SJSA1 (cell line): ENCODE measurements around the gene ROBO4. TPM values are rescaled to one million over a fixed set of nuclear protein-coding genes. Genes with fewer than 3 reads are reported as not detected.

Experiments
- DNase-seq, 2 experiments: peaks; one replicate each; pipeline ENCODE4 v3.0.0-alpha.2; 2015 to 2020; ENCODE audit warnings: low spot score in 2 of 2, low read depth in 1 of 2
- H3K27ac ChIP-seq: fragments of 250-450 bp; sonication (Bioruptor Pico); 2 replicates; pipeline ENCODE4 v1.5.1; 2020; ENCODE audit warnings: mild to moderate bottlenecking, moderate library complexity
- H3K27me3 ChIP-seq: fragments of 250-450 bp; sonication (Bioruptor Pico); replicated peaks from 2 replicates; pipeline ENCODE4 v1.5.1; 2020; ENCODE audit warnings: mild to moderate bottlenecking, moderate library complexity
- H3K36me3 ChIP-seq: fragments of 250-450 bp; sonication (Bioruptor Pico); 2 replicates; pipeline ENCODE4 v1.5.1; 2020; ENCODE audit warnings: mild to moderate bottlenecking
- H3K4me1 ChIP-seq: fragments of 250-450 bp; sonication (Bioruptor Pico); replicated peaks from 2 replicates; pipeline ENCODE4 v1.6.1; 2021; ENCODE audit warnings: mild to moderate bottlenecking
- H3K4me3 ChIP-seq: fragments of 250-450 bp; sonication (Bioruptor Pico); 2 replicates; pipeline ENCODE4 v1.5.1; 2020; ENCODE audit warnings: mild to moderate bottlenecking
- H3K9me3 ChIP-seq: fragments of 250-450 bp; sonication (Bioruptor Pico); replicated peaks from 2 replicates; pipeline ENCODE4 v1.5.1; 2020; ENCODE audit warnings: mild to moderate bottlenecking
- total RNA-seq: library from RNA; depleted of rRNA; stranded (reverse); fragments of >200 nt; shearing (Covaris generic); gene quantifications from 2 replicates; pipeline ENCODE4 v1.2.3, GENCODE V29; 2014

ROBO4 gene
- total RNA-seq, 1 experiment from 2014 or later: 0.97 TPM

DNA sequence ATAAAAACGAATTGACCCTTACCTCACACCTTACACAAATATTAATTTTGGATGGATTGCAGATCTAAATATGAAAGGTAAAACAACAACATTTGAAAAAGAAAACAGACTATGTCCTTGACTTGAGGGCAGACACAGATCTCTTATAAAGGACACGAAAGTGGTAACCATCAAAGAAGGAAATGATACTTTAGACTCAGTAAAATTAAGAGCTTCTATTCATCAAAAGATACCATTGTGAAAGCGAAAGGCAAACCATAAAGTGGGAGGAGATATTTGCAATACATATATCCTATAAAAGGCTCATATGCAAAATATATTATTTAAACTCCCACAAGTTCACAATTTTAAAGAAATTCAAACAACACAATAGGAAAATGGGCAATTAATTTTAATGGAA, 33.1 kb upstream of the ROBO4 start:
- no peak for DNase-seq
- Histone ChIP-seq H3K4me1 (no peaks in the 10 kb centered on the region), H3K27me3 (no peaks in the 10 kb centered on the region), H3K27ac (no peak overlapping the region), H3K4me3 (no peak overlapping the region), H3K9me3 (no peaks in the 10 kb centered on the region), H3K36me3 (no peaks in the 10 kb centered on the region)

GRCh38 chr11:124928942-124929665, 31.4 kb upstream of the ROBO4 start:
- DNase-seq: no peak
- Histone ChIP-seq H3K27ac (no peak overlapping the region), H3K4me3 (no peak overlapping the region), H3K9me3 (no peaks in the 10 kb centered on the region), H3K36me3 (no peaks in the 10 kb centered on the region), H3K27me3 (no peaks in the 10 kb centered on the region), H3K4me1 (no peaks in the 10 kb centered on the region)

- no peaks in the 10 kb centered on the region for H3K27me3 ChIP-seq
Observed at GRCh38 chr11:124923296-124923695, 25.6 kb upstream of the ROBO4 start.

GRCh38 chr11:124922831-124923230, 25.2 kb upstream of the ROBO4 start:
- no peaks in the 10 kb centered on the region for H3K27me3 ChIP-seq
- no peak for DNase-seq
- no peak overlapping the region for H3K27ac ChIP-seq

More at GRCh38 chr11:124923296-124923695, 25.6 kb upstream of the ROBO4 start:
- Histone ChIP-seq H3K9me3 (no peaks in the 10 kb centered on the region), H3K27ac (no peak overlapping the region), H3K36me3 (no peaks in the 10 kb centered on the region), H3K4me3 (no peak overlapping the region), H3K4me1 (peaks cover 11% of the 10 kb centered on the region)
- no peak for DNase-seq

DNA sequence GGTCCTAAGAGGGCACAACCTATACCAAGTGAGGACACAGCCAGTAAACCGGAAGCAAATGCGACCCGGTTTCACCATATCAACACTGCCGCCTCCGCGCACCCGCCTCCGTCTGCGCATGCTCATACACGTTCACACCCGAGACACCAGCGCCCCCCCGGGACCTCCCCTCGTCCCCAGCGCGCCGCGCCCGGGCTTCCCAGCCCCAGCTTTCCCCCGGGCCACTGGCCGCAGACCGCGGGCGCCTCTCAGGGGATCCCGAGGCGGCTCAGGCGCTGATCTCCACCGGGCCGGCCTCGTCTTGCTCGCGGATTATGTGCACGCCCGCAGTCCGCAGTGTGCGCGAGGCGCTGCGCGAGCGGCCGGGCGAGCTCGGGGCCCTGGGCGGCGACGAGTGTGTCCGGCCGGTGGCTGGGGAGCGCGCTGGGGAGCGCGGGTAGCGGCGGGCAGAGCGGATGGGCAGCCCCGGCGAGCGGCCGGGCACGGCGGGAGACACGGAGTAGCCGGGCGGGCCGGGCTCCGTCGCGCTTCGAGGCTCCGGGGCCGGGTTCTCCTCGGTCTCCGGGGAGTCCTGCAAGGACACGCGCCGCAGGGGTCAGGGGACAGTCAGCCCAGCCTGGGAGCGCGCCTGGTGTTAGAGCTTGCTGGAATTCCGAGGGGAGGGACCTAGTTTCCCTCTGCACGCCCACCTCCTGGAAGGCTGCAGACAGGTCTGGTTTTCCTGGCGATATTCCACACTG, 23.4 kb upstream of the ROBO4 start:
- H3K36me3 ChIP-seq: no peaks in the 10 kb centered on the region
- no peaks in the 10 kb centered on the region for H3K27me3 ChIP-seq
- no peaks in the 10 kb centered on the region for H3K9me3 ChIP-seq
- H3K4me3 ChIP-seq: peak overlapping the region; percentile 56
- H3K4me1 ChIP-seq: peaks cover 11% of the 10 kb centered on the region
- peak; percentile 67 to 79 for DNase-seq
- H3K27ac ChIP-seq: peak overlapping the region; percentile 66

More at GRCh38 chr11:124922831-124923230, 25.2 kb upstream of the ROBO4 start:
- Histone ChIP-seq H3K4me1 (peaks cover 11% of the 10 kb centered on the region), H3K36me3 (no peaks in the 10 kb centered on the region), H3K4me3 (no peak overlapping the region), H3K9me3 (no peaks in the 10 kb centered on the region)

DNA sequence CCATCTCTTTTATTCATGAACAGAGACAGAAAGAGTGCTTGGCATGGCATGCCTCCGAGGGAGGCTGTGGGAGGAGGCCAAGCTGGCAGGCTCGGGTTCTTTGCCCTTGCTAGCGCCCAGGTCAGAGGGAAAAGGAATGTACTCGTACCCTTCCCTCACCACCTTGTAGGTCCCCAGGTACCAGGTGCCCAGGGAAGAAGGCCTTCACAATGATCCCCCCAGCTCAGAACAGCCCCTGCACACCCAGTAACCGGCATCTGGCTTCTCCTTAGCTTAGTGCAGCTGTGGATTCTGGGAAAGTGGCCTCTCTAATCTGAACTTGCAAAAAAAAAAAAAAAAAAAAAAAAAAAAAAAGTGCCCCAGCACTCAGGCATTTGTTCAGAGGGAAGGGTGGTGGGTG, 22.7 kb upstream of the ROBO4 start:
- Histone ChIP-seq H3K9me3 (no peaks in the 10 kb centered on the region), H3K4me1 (peaks cover 11% of the 10 kb centered on the region), H3K36me3 (no peaks in the 10 kb centered on the region), H3K27ac (peak overlapping the region; percentile 66; the same call in 1 of the 2 replicates), H3K4me3 (no peak overlapping the region), H3K27me3 (no peaks in the 10 kb centered on the region)
- no peak for DNase-seq

DNA sequence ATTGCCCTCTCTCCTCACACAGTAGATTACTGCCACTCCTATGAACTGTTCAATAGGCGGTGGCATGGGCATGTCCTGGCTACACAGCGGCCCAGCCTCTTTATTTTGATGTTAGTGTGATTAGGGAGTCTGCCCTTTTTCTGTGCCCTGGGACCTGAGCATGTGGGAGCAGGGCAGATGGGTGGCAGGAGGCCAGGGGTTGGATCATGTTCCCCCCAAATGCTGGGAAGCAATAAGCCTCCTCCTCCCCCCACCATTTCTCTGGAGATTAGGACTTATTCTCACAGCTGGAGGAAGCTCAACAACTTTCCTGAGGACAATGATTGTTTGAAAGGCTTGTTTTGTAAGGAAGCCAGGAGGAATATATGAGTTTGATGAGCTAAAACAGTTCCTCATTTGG, 22.2 kb upstream of the ROBO4 start:
- H3K4me1 ChIP-seq: peaks cover 11% of the 10 kb centered on the region
- H3K9me3 ChIP-seq: no peaks in the 10 kb centered on the region
- DNase-seq: no peak
- H3K4me3 ChIP-seq: no peak overlapping the region
- H3K36me3 ChIP-seq: no peaks in the 10 kb centered on the region
- no peaks in the 10 kb centered on the region for H3K27me3 ChIP-seq
- no peak overlapping the region for H3K27ac ChIP-seq

- no peak within 1 kb of the TSS for H3K4me3 ChIP-seq
- H3K4me1 ChIP-seq: peaks cover 11% of the 10 kb centered on the region
- H3K9me3 ChIP-seq: no peaks in the 10 kb centered on the region
- no peaks in the 10 kb centered on the region for H3K36me3 ChIP-seq
- no peak within 1 kb of the TSS for H3K27ac ChIP-seq
- H3K27me3 ChIP-seq: no peaks in the 10 kb centered on the region
- no peak for DNase-seq
Observed at GRCh38 chr11:124918950-124919349, 21.3 kb upstream of the ROBO4 start, which contains the start of gene HEPN1. HEPN1 (plus strand) TSS chr11:124919250.

DNA sequence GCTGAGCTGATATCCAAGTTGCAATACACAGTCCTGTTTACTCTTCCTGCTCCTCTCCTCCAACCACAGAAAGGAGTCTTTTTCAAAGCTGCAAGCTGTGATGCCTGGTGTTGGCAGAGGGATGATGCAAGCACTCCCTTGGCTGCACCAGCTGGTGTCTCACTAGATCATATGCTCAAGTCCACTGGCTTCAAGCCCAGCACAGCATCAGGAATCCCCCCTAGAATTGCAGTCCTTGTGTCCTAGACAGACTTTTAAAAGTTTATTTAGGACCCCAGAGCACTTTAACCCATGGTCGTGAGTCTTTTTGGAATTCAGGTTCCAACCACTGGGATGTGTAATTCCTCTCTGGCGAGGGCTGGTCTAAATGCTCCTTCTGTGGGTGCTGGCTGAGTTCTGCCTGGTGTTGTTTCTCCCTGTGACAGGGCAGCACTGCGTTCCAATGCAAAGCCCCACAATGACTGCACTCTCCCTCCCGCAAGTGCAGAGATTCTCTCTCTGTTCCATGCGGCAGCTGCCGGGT, 19.5 kb upstream of the ROBO4 start:
- H3K9me3 ChIP-seq: no peaks in the 10 kb centered on the region
- no peaks in the 10 kb centered on the region for H3K36me3 ChIP-seq
- DNase-seq: no peak
- H3K27me3 ChIP-seq: no peaks in the 10 kb centered on the region
- H3K4me1 ChIP-seq: peaks cover 11% of the 10 kb centered on the region
- H3K4me3 ChIP-seq: no peak overlapping the region
- H3K27ac ChIP-seq: no peak overlapping the region

DNA sequence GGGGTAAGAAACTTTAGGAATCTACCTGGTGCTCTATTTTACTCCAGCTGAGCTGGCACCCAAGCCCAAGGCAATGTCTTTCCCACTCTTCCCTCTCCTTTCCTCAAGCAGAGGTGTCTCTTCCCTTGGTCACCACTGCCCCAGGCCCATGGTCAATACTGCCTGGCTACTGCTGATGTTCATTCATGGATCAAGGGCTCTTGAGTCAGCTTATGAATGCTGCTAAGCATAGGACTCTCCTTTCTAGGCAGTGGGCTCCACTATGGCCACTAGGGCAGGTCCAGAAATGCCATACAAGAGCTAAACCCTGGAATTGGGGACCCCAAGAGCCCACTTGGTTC, 18.7 kb upstream of the ROBO4 start:
- no peaks in the 10 kb centered on the region for H3K27me3 ChIP-seq
- H3K9me3 ChIP-seq: no peaks in the 10 kb centered on the region
- H3K27ac ChIP-seq: no peak overlapping the region
- H3K4me1 ChIP-seq: peaks cover 8% of the 10 kb centered on the region
- no peaks in the 10 kb centered on the region for H3K36me3 ChIP-seq
- no peak overlapping the region for H3K4me3 ChIP-seq
- DNase-seq: no peak

DNA sequence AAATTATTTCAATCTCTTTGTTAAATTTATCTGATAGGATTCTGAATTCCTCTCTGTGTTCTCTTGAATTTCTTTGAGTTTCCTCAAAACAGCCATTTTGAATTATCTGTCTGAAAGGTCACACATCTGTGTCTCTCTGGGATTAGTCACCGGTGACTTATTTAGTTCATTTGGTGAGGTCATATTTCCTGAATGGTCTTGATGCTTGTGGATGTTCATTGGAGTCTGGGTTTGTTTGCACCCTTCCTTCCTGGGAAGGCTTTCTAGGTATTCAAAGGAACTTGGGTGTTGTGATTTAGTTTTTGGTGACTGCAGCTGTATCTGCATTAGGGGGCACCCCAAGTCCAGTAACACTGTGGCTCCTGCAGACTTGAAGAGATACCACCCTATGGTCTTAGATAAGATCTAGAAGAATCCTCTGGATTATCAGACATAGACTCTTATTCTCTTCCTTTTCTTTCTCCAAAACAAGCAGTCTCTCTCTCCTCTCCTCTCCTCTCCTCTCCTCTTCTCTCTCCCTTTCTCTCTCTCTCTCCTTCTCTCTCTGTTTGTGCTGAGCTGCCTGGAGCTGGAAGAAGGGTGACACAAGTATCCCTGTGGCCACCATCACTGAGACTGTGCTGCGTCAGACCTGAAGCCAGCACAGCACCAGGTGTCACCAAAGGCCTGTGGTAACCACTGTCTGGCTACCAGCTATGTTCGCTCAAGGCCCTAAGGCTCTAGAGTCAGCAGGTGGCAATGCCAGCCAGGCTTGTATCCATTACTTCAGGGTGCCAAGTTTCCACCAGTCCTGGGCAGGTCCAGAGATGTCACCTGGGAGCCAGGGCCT, 18.1 kb upstream of the ROBO4 start:
- peaks cover 2% of the 10 kb centered on the region for H3K4me1 ChIP-seq
- no peak overlapping the region for H3K27ac ChIP-seq
- no peaks in the 10 kb centered on the region for H3K36me3 ChIP-seq
- no peaks in the 10 kb centered on the region for H3K27me3 ChIP-seq
- H3K4me3 ChIP-seq: no peak overlapping the region
- no peak for DNase-seq
- no peaks in the 10 kb centered on the region for H3K9me3 ChIP-seq

- Histone ChIP-seq H3K27ac (no peak overlapping the region), H3K27me3 (no peaks in the 10 kb centered on the region), H3K4me1 (peaks cover 37% of the 10 kb centered on the region), H3K36me3 (no peaks in the 10 kb centered on the region), H3K4me3 (no peak overlapping the region), H3K9me3 (no peaks in the 10 kb centered on the region)
- no peak for DNase-seq
Observed at GRCh38 chr11:124902616-124903015, 5.0 kb upstream of the ROBO4 start.

- Histone ChIP-seq H3K27me3 (no peaks in the 10 kb centered on the region), H3K4me1 (peaks cover 56% of the 10 kb centered on the region), H3K27ac (peak overlapping the region; percentile 88), H3K36me3 (no peaks in the 10 kb centered on the region), H3K9me3 (no peaks in the 10 kb centered on the region), H3K4me3 (no peak overlapping the region)
- DNase-seq: peak; percentile 76 to 79
Observed at GRCh38 chr11:124900464-124900863, 2.8 kb upstream of the ROBO4 start.
